Neural crest cell (in vitro differentiated cells): Measurements from ENCODE around the gene KIAA0825. TPM values are rescaled to one million over a fixed set of nuclear protein-coding genes. Genes with fewer than 3 reads are reported as not detected.

Experiments
- DNase-seq: peaks from one replicate; pipeline ENCODE4 v3.0.0; 2021; ENCODE audit warnings: low read depth, mixed read lengths, low spot score
- H3K27ac Mint-ChIP-seq: one replicate; pipeline ENCODE4 v1.8.0; 2021; ENCODE audit warnings: mild to moderate bottlenecking, mixed read lengths; ENCODE audit not compliant: unreplicated experiment
- H3K27me3 Mint-ChIP-seq: 2 replicates; pipeline ENCODE4 v1.8.0; 2021; ENCODE audit warnings: low read depth, mild to moderate bottlenecking, mixed read lengths
- H3K36me3 Mint-ChIP-seq: 2 replicates; pipeline ENCODE4 v1.8.0; 2021; ENCODE audit warnings: low read depth, mild to moderate bottlenecking, mixed read lengths
- H3K4me1 Mint-ChIP-seq: 2 replicates; pipeline ENCODE4 v1.8.0; 2021; ENCODE audit warnings: mixed read lengths
- H3K4me3 Mint-ChIP-seq: one replicate; pipeline ENCODE4 v1.8.0; 2021; ENCODE audit warnings: mild to moderate bottlenecking, mixed read lengths
- H3K9me3 Mint-ChIP-seq: 2 replicates; pipeline ENCODE4 v1.8.0; 2021; ENCODE audit warnings: mixed read lengths
- total RNA-seq: library from RNA; stranded (reverse); gene quantifications from 2 replicates; pipeline ENCODE4 v1.2.1, GENCODE V29; 2021
- TF ChIP-seq, protein P1 (sequence below): fragments of 200-600 bp; sonication (generic); conservative IDR thresholded peaks from 2 replicates; pipeline ENCODE4 v1.5.0; 2021; ENCODE audit warnings: antibody characterized with exemption, mild to moderate bottlenecking

KIAA0825 gene
- total RNA-seq, 1 donor from 2014 or later, result 3.5 TPM

DNA sequence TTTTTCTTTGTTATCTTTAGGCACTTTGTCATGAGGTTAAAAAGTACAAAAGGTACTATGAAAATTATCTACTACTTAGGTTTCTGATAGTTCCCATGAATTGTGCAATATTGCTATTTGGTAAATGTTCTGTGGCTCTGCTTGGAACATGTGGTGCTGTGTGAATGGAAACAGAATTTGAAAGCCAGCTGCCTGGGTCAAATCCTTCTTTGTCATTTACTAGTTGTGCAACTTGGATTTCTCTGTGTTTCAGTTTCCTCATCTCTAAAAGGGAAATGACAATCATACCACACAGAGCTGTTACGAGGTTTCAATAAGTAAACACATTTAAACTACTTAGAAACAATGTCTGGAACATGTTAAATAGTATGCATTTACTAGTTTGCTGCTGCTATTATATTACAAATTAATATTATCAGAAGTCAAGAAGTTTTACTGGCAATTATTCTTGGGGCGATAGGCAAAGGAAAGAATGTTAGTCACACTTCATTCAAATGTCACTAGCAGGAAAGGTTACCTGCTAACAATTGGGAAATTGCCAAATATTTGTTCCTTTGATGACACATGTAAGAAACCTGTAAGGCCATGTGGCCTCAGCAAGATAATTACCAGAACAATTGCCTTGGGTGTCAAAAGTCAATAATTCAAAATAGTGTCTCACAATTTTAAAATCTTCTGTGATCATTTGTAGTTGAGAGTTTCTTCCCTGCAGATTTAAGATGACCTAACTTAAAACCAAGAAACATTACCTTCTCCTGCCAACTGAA is 184.8 kb downstream of the KIAA0825 start:
- DNase-seq, result no peak
- no peaks in the 10 kb centered on the region for H3K27me3 Mint-ChIP-seq
- peaks cover 7% of the 10 kb centered on the region for H3K9me3 Mint-ChIP-seq
- H3K36me3 Mint-ChIP-seq, result no peaks in the 10 kb centered on the region
- H3K27ac Mint-ChIP-seq, result no peak overlapping the region
- TF ChIP-seq, protein P1, sequence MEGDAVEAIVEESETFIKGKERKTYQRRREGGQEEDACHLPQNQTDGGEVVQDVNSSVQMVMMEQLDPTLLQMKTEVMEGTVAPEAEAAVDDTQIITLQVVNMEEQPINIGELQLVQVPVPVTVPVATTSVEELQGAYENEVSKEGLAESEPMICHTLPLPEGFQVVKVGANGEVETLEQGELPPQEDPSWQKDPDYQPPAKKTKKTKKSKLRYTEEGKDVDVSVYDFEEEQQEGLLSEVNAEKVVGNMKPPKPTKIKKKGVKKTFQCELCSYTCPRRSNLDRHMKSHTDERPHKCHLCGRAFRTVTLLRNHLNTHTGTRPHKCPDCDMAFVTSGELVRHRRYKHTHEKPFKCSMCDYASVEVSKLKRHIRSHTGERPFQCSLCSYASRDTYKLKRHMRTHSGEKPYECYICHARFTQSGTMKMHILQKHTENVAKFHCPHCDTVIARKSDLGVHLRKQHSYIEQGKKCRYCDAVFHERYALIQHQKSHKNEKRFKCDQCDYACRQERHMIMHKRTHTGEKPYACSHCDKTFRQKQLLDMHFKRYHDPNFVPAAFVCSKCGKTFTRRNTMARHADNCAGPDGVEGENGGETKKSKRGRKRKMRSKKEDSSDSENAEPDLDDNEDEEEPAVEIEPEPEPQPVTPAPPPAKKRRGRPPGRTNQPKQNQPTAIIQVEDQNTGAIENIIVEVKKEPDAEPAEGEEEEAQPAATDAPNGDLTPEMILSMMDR, result no peak
- no peak overlapping the region for H3K4me3 Mint-ChIP-seq
- H3K4me1 Mint-ChIP-seq, result no peaks in the 10 kb centered on the region

DNA sequence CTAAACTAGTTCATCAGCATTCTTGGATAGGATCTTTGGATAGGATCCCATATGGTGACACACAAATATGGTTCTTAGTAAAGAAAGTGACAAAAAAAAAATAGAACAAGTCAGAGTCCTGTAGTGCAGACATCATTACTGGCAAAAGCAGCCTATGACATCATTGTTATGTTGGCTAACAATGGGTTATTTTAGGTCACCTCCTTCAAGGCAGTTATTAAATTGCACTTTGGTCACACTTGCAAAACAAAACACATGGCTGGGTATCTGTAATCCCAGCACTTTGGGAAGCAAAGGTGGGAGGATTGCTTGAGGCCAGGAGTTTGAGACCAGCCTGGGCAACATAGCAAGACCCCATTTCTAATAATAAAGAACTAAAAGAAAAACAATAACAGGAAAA is 185.9 kb downstream of the KIAA0825 start:
- TF ChIP-seq, protein P1, result no peak
- Mint-ChIP-seq H3K27me3 (no peaks in the 10 kb centered on the region), H3K36me3 (peaks cover 2% of the 10 kb centered on the region), H3K27ac (no peak overlapping the region), H3K4me3 (no peak overlapping the region), H3K4me1 (no peaks in the 10 kb centered on the region), H3K9me3 (peaks cover 11% of the 10 kb centered on the region)
- DNase-seq, result no peak

DNA sequence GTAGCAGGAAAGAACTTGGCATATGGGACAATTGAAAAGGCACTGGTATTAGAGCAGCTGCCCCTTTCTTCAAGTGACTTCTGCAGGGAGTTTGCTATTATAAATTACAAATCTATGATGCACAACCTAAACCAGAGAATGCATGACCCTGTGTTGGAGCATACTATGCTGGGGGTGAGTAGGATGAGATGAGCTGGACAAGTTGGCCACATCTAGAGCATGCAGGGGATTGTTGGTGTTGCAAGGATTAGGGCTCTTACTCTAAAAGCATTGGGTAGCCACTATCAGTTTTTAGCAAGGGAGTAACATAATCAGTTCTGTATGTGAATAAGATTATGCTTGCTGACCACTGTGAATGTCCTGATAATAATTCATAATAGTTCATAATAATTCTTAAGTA is 186.7 kb downstream of the KIAA0825 start:
- TF ChIP-seq, protein P1, result no peak

DNA sequence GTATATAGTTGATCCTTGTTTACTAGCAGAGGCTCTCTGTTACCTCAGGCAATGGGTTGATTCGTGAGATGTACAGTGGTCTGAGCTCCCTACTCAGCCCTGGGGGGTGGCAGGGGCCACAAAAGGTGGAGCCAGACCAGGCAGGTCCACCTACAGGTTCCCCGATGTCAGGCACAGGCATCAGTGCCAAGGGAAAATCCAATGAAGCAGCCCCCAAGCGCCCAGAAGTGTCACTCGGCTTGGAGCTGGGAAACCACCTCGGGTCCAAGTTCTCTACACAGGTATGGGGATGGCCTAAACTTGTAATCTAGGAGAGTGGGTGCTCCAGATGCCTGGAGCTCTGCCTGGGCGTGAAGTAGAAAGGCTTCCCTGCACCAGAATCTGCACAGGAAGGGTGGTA is 188.8 kb downstream of the KIAA0825 start:
- TF ChIP-seq, protein P1, result no peak
- peaks cover 9% of the 10 kb centered on the region for H3K9me3 Mint-ChIP-seq
- no peak overlapping the region for H3K4me3 Mint-ChIP-seq
- DNase-seq, result no peak
- no peaks in the 10 kb centered on the region for H3K27me3 Mint-ChIP-seq
- H3K27ac Mint-ChIP-seq, result no peak overlapping the region
- H3K4me1 Mint-ChIP-seq, result no peaks in the 10 kb centered on the region
- H3K36me3 Mint-ChIP-seq, result peaks cover 2% of the 10 kb centered on the region

More for the DNA sequence above, 186.7 kb downstream of the KIAA0825 start:
- Mint-ChIP-seq H3K4me3 (no peak overlapping the region), H3K36me3 (peaks cover 2% of the 10 kb centered on the region), H3K4me1 (no peaks in the 10 kb centered on the region), H3K27me3 (no peaks in the 10 kb centered on the region), H3K9me3 (peaks cover 14% of the 10 kb centered on the region), H3K27ac (no peak overlapping the region)
- no peak for DNase-seq

DNA sequence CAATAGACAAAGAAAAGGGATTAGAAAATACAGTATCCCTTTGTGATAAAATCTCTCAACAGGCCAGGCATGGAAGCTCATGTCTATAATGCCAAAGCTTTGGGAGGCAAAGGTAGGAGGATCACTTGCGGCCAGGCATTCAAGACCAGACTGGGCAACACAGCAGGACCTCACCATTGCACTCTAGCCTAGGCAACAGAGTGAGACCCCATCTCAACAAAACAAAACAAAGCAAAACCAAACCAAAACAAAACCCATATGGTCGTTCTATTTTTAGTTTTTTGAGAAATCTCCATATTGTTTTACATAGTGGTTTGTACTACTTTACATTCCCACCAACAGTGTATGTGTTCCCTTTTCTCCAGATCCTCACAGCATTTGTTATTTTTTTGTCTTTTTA is 193.0 kb downstream of the KIAA0825 start:
- Mint-ChIP-seq H3K9me3 (peaks cover 7% of the 10 kb centered on the region), H3K36me3 (peaks cover 2% of the 10 kb centered on the region), H3K27me3 (no peaks in the 10 kb centered on the region), H3K27ac (no peak overlapping the region), H3K4me3 (no peak overlapping the region), H3K4me1 (no peaks in the 10 kb centered on the region)
- no peak for DNase-seq
- TF ChIP-seq, protein P1, result no peak
